Stomach (tissue), 4 donors: ENCODE results near the gene TMEM62.

Source experiments
- POLR2A ChIP-seq, 4 donors: fragments of 450-650 bp; IDR thresholded peaks; one replicate each; pipeline ENCODE4 v1.6.1; 2016; ENCODE audit warnings: antibody characterized with exemption in 4 of 4, control low read depth in 2 of 4, mild to moderate bottlenecking in 1 of 4, moderate library complexity in 1 of 4
- TF ChIP-seq, protein P1 (sequence below), 7 experiments: fragments of 450-650 bp in 4 of 7; fragments of 200-600 bp in 3 of 7; sonication (generic) in 3 of 7; IDR thresholded peaks; one replicate each; pipeline ENCODE4 v1.5.1; 2016 to 2019; ENCODE audit warnings: antibody characterized with exemption in 7 of 7, control low read depth in 2 of 7, mild to moderate bottlenecking in 1 of 7

DNA sequence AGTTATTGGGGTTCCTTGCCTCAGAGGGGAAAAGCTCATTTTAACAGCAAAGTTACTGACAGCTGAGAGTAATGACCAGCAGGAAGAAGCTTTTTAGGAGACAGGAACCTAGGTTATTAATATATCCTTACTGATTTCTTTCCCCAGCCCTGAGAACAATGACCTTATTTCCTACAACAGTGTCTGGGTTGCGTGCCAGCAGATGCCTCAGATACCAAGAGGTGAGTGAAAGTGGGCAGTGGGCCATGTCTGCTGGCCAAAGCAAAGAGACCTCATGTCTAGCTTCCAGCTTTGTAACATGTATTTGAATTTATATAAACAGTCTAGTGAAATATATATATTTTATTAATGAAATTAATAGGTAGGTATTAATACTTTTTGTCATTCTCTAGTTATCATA is 56.8 kb downstream of the TMEM62 start:
- TF ChIP-seq, protein P1, sequence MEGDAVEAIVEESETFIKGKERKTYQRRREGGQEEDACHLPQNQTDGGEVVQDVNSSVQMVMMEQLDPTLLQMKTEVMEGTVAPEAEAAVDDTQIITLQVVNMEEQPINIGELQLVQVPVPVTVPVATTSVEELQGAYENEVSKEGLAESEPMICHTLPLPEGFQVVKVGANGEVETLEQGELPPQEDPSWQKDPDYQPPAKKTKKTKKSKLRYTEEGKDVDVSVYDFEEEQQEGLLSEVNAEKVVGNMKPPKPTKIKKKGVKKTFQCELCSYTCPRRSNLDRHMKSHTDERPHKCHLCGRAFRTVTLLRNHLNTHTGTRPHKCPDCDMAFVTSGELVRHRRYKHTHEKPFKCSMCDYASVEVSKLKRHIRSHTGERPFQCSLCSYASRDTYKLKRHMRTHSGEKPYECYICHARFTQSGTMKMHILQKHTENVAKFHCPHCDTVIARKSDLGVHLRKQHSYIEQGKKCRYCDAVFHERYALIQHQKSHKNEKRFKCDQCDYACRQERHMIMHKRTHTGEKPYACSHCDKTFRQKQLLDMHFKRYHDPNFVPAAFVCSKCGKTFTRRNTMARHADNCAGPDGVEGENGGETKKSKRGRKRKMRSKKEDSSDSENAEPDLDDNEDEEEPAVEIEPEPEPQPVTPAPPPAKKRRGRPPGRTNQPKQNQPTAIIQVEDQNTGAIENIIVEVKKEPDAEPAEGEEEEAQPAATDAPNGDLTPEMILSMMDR (IDR thresholded peaks at IDR 0.05), result no peak
- TF ChIP-seq POLR2A (IDR thresholded peaks at IDR 0.05), result no peak
